HepG2 (cell line): ENCODE measurements around the gene HOXA7. TPM values are rescaled to one million over a fixed set of nuclear protein-coding genes. Genes with fewer than 3 reads are reported as not detected.

Experiments used
- ARNT ChIP-seq: fragments of 450-650 bp; IDR thresholded peaks from 2 replicates; pipeline ENCODE4 v1.6.1; 2017
- EZH2 ChIP-seq: conservative IDR thresholded peaks from 2 replicates; pipeline ENCODE4 v1.6.1; 2012; ENCODE audit warnings: mild to moderate bottlenecking, low read depth, low read length, moderate library complexity
- HINFP ChIP-seq: sonication (generic); formaldehyde crosslinking; IDR thresholded peaks from 2 replicates; pipeline ENCODE4 v1.4.0; 2020; ENCODE audit warnings: low read depth, mild to moderate bottlenecking, missing genetic modification reagents
- HMG20B ChIP-seq: conservative IDR thresholded peaks from 2 replicates; pipeline ENCODE4 v1.6.1; 2016; ENCODE audit warnings: missing genetic modification reagents, missing compliant biosample characterization
- LCORL ChIP-seq, 2 experiments: fragments of 450-650 bp in 1 of 2; sonication (generic) in 1 of 2; formaldehyde crosslinking in 1 of 2; IDR thresholded peaks; 2 replicates each; pipeline versions ENCODE4 v1.5.0 to v1.6.1; 2017 to 2020; ENCODE audit warnings: antibody characterized with exemption in 1 of 2, missing genetic modification reagents in 1 of 2
- MLX ChIP-seq: IDR thresholded peaks from 2 replicates; pipeline ENCODE4 v1.6.1; 2016
- PAXIP1 ChIP-seq: sonication (generic); formaldehyde crosslinking; conservative IDR thresholded peaks from 2 replicates; pipeline ENCODE4 v1.4.0; 2020; ENCODE audit warnings: mild to moderate bottlenecking, missing genetic modification reagents, moderate library complexity
- PCBP1 ChIP-seq: fragments of 200-400 bp; formaldehyde crosslinking; IDR thresholded peaks from 2 replicates; pipeline ENCODE4 v1.6.1; 2017; ENCODE audit warnings: mild to moderate bottlenecking, low read depth, low read length, borderline replicate concordance
- PCBP2 ChIP-seq: fragments of 200-400 bp; formaldehyde crosslinking; optimal IDR thresholded peaks from 2 replicates; pipeline ENCODE3; 2018; ENCODE audit warnings: low read length, low read depth; ENCODE audit not compliant: poor library complexity, severe bottlenecking
- RBAK ChIP-seq: sonication (generic); formaldehyde crosslinking; IDR thresholded peaks from 2 replicates; pipeline ENCODE4 v1.5.1; 2020; ENCODE audit warnings: mild to moderate bottlenecking, missing genetic modification reagents
- REPIN1 ChIP-seq: sonication (generic); formaldehyde crosslinking; IDR thresholded peaks from 2 replicates; pipeline ENCODE4 v1.8.0; 2022; ENCODE audit warnings: missing genetic modification reagents, low read depth, mild to moderate bottlenecking, borderline replicate concordance
- SMYD3 ChIP-seq: sonication (generic); formaldehyde crosslinking; IDR thresholded peaks from 2 replicates; pipeline ENCODE4 v1.8.1; 2023; ENCODE audit warnings: mild to moderate bottlenecking, missing genetic modification reagents
- SP2 ChIP-seq: sonication (generic); formaldehyde crosslinking; IDR thresholded peaks from 2 replicates; pipeline ENCODE4 v1.5.1; 2020; ENCODE audit warnings: mild to moderate bottlenecking, missing genetic modification reagents
- TOPORS ChIP-seq: sonication (generic); formaldehyde crosslinking; IDR thresholded peaks from 2 replicates; pipeline ENCODE4 v1.8.0; 2023; ENCODE audit warnings: mild to moderate bottlenecking, missing genetic modification reagents
- ZC3H13 ChIP-seq: sonication (generic); formaldehyde crosslinking; IDR thresholded peaks from 2 replicates; pipeline ENCODE4 v1.8.1; 2023; ENCODE audit warnings: mild to moderate bottlenecking, missing genetic modification reagents, moderate library complexity
- ZIK1 ChIP-seq: sonication (generic); formaldehyde crosslinking; IDR thresholded peaks from 2 replicates; pipeline ENCODE4 v1.5.0; 2020; ENCODE audit warnings: mild to moderate bottlenecking, low read depth, missing genetic modification reagents, borderline replicate concordance
- ZNF775 ChIP-seq: sonication (generic); formaldehyde crosslinking; IDR thresholded peaks from 2 replicates; pipeline ENCODE4 v1.4.0; 2020; ENCODE audit warnings: missing genetic modification reagents, mild to moderate bottlenecking, moderate library complexity, borderline replicate concordance
- polyA plus RNA-seq, 8 experiments: library from polyadenylated mRNA; depleted of rRNA in 3 of 8; stranded (reverse) in 7 of 8; unstranded in 1 of 8; fragments of >200 nt; fragmentation: Illumina TruSeq in 4 of 8; extraction: Trizol in 4 of 8; gene quantifications; 2 replicates each; pipeline versions ENCODE4 v1.2.1 to v1.2.3, GENCODE V29; 2011 to 2016; ENCODE audit warnings: low read depth in 4 of 8, missing spikeins in 1 of 8, mixed read lengths in 1 of 8; ENCODE audit not compliant: insufficient read depth in 1 of 8
- total RNA-seq, 5 experiments: library from RNA; depleted of rRNA; stranded (reverse); fragments of >200 nt; fragmentation: Illumina TruSeq; extraction: Trizol; gene quantifications; 2 replicates each; pipeline ENCODE4 v1.2.3, GENCODE V29; 2016; ENCODE audit warnings: low read depth in 1 of 5
- TF ChIP-seq, protein P1 (sequence below): sonication (generic); formaldehyde crosslinking; IDR thresholded peaks from 2 replicates; pipeline ENCODE4 v1.5.0; 2020; ENCODE audit warnings: mild to moderate bottlenecking, missing genetic modification reagents
- TF ChIP-seq, protein P2 (sequence below): sonication (generic); formaldehyde crosslinking; IDR thresholded peaks from 2 replicates; pipeline ENCODE4 v1.4.0; 2020; ENCODE audit warnings: missing genetic modification reagents

Gene HOXA7
- total and polyA plus RNA-seq, 2 of the 13 experiments (the other 11 are each of a cell fraction or from before 2014, with no cell fraction given), result 0.05 TPM; not detected in 1

DNA sequence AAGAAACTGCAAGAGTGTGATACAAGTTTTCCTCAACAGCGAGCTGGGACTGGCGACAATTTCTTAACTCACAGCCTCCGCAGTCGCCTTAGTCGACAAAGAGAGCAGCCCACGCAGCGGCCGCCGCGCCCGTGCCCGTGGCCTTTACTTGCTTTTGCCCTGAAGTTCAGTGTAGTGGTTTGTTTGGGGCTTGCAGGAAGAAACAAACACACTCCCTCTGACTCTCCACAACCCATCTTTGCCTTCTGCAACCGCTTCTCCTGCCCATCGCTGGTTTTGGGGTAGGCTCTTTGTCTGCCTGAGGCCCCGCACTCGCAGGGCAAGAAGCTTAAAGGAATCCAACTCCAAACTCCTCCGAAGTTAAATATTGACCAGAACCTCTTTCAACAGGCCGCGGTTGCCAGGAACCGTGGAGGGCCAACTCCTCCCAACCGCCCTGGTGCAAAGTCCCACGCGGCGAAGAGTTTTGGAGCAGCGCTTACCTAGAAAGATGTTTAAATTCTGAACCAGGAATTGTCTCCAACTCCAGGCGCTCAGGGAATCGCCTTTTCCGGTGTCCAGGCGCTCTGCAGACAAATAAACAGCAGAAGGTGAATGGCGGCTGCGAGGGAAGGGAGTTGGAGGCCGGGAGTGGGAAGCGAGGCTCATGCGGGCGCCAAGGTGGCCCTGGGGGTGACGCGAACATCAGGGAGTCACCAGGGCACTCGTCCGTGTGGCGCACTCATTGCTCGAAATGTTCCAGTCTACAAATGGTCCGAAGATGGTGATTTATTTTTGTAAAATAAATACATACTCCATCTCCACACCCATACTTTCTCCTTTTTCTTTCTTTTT lies 34.2 kb downstream of the HOXA7 start (continued):
- TF ChIP-seq, protein P1, sequence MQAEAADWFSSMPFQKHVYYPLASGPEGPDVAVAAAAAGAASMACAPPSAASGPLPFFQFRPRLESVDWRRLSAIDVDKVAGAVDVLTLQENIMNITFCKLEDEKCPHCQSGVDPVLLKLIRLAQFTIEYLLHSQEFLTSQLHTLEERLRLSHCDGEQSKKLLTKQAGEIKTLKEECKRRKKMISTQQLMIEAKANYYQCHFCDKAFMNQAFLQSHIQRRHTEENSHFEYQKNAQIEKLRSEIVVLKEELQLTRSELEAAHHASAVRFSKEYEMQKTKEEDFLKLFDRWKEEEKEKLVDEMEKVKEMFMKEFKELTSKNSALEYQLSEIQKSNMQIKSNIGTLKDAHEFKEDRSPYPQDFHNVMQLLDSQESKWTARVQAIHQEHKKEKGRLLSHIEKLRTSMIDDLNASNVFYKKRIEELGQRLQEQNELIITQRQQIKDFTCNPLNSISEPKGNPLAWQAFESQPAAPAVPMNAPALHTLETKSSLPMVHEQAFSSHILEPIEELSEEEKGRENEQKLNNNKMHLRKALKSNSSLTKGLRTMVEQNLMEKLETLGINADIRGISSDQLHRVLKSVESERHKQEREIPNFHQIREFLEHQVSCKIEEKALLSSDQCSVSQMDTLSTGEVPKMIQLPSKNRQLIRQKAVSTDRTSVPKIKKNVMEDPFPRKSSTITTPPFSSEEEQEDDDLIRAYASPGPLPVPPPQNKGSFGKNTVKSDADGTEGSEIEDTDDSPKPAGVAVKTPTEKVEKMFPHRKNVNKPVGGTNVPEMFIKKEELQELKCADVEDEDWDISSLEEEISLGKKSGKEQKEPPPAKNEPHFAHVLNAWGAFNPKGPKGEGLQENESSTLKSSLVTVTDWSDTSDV (CRISPR knock-in tag), result no peak
- TF ChIP-seq ZC3H13 (CRISPR knock-in tag) (no peak), LCORL (IDR thresholded peaks at IDR 0.05) (peak; percentile 31; the same call in 1 of the 2 replicates), LCORL (CRISPR knock-in tag; IDR thresholded peaks at IDR 0.05) (peak; percentile 89), SP2 (CRISPR knock-in tag) (no peak), PCBP2 (no peak), ZIK1 (no peak), TOPORS (CRISPR knock-in tag) (no peak; the same call in 1 of the 2 replicates), SMYD3 (CRISPR knock-in tag) (peak; percentile 53; the same call in 1 of the 2 replicates), EZH2 (no peak), PAXIP1 (CRISPR knock-in tag) (peak; percentile 96), MLX (CRISPR knock-in tag) (0 out of 2 replicates have a peak, but pooled peaks have one; percentile 20), RBAK (no peak), PCBP1 (no peak), HINFP (CRISPR knock-in tag) (no peak), ZNF775 (CRISPR knock-in tag) (no peak), ARNT (no peak), HMG20B (CRISPR knock-in tag) (0 out of 2 replicates have a peak, but pooled peaks have one; percentile 43), REPIN1 (CRISPR knock-in tag) (peak; percentile 67; the same call in 1 of the 2 replicates)
- TF ChIP-seq, protein P2, sequence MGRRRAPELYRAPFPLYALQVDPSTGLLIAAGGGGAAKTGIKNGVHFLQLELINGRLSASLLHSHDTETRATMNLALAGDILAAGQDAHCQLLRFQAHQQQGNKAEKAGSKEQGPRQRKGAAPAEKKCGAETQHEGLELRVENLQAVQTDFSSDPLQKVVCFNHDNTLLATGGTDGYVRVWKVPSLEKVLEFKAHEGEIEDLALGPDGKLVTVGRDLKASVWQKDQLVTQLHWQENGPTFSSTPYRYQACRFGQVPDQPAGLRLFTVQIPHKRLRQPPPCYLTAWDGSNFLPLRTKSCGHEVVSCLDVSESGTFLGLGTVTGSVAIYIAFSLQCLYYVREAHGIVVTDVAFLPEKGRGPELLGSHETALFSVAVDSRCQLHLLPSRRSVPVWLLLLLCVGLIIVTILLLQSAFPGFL, result no peak
